Peyer's patch (tissue), 4 donors: ENCODE results near the gene BCL11A.

ENCODE experiments used
- CTCF ChIP-seq, 6 experiments: fragments of 450-650 bp in 4 of 6; fragments of 200-600 bp in 2 of 6; sonication (generic) in 1 of 6; IDR thresholded peaks; one replicate each; pipeline ENCODE4 v1.5.1; 2017 to 2019; ENCODE audit warnings: antibody characterized with exemption in 6 of 6, mild to moderate bottlenecking in 3 of 6, moderate library complexity in 1 of 6
- POLR2A ChIP-seq, 2 donors: fragments of 450-650 bp; IDR thresholded peaks; one replicate each; pipeline ENCODE4 v1.5.1; 2017; ENCODE audit warnings: antibody characterized with exemption in 2 of 2, mild to moderate bottlenecking in 2 of 2, moderate library complexity in 2 of 2

- TF ChIP-seq CTCF (IDR thresholded peaks at IDR 0.05) = no peak
- no peak for TF ChIP-seq POLR2A (IDR thresholded peaks at IDR 0.05)
Measured at GRCh38 chr2:60573251-60573650, 19.8 kb upstream of the BCL11A start.
